Vagina (tissue), 2 donors: ENCODE results near the gene LMNTD2.

Source experiments
- POLR2A ChIP-seq, 2 donors: fragments of 450-650 bp; IDR thresholded peaks; one replicate each; pipeline ENCODE4 v1.6.1; 2017; ENCODE audit warnings: antibody characterized with exemption in 2 of 2, mild to moderate bottlenecking in 2 of 2, moderate library complexity in 2 of 2
- TF ChIP-seq, protein P1 (sequence below), 3 experiments: fragments of 450-650 bp in 2 of 3; fragments of 200-600 bp in 1 of 3; sonication (generic) in 1 of 3; IDR thresholded peaks; one replicate each; pipeline ENCODE4 v1.5.1; 2017 to 2019; ENCODE audit warnings: antibody characterized with exemption in 3 of 3, mild to moderate bottlenecking in 2 of 3, moderate library complexity in 2 of 3

- TF ChIP-seq, protein P1, sequence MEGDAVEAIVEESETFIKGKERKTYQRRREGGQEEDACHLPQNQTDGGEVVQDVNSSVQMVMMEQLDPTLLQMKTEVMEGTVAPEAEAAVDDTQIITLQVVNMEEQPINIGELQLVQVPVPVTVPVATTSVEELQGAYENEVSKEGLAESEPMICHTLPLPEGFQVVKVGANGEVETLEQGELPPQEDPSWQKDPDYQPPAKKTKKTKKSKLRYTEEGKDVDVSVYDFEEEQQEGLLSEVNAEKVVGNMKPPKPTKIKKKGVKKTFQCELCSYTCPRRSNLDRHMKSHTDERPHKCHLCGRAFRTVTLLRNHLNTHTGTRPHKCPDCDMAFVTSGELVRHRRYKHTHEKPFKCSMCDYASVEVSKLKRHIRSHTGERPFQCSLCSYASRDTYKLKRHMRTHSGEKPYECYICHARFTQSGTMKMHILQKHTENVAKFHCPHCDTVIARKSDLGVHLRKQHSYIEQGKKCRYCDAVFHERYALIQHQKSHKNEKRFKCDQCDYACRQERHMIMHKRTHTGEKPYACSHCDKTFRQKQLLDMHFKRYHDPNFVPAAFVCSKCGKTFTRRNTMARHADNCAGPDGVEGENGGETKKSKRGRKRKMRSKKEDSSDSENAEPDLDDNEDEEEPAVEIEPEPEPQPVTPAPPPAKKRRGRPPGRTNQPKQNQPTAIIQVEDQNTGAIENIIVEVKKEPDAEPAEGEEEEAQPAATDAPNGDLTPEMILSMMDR (IDR thresholded peaks at IDR 0.05), result no peak
- no peak for TF ChIP-seq POLR2A (IDR thresholded peaks at IDR 0.05)
These were observed 27.4 kb upstream of the LMNTD2 start for GRCh38 chr11:587978-588380.
